Globus pallidus (tissue), 1 donor: Measurements from ENCODE around the gene KIF1A.

Experiments used
- DNase-seq: peaks from one replicate; pipeline ENCODE4 v3.0.0-alpha.2; 2015; ENCODE audit warnings: low spot score

Gene KIF1A, protein sequence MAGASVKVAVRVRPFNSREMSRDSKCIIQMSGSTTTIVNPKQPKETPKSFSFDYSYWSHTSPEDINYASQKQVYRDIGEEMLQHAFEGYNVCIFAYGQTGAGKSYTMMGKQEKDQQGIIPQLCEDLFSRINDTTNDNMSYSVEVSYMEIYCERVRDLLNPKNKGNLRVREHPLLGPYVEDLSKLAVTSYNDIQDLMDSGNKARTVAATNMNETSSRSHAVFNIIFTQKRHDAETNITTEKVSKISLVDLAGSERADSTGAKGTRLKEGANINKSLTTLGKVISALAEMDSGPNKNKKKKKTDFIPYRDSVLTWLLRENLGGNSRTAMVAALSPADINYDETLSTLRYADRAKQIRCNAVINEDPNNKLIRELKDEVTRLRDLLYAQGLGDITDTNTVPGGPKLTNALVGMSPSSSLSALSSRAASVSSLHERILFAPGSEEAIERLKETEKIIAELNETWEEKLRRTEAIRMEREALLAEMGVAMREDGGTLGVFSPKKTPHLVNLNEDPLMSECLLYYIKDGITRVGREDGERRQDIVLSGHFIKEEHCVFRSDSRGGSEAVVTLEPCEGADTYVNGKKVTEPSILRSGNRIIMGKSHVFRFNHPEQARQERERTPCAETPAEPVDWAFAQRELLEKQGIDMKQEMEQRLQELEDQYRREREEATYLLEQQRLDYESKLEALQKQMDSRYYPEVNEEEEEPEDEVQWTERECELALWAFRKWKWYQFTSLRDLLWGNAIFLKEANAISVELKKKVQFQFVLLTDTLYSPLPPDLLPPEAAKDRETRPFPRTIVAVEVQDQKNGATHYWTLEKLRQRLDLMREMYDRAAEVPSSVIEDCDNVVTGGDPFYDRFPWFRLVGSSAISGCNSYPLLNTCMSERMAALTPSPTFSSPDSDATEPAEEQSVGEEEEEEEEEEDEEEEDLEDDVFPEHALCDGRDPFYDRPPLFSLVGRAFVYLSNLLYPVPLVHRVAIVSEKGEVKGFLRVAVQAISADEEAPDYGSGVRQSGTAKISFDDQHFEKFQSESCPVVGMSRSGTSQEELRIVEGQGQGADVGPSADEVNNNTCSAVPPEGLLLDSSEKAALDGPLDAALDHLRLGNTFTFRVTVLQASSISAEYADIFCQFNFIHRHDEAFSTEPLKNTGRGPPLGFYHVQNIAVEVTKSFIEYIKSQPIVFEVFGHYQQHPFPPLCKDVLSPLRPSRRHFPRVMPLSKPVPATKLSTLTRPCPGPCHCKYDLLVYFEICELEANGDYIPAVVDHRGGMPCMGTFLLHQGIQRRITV (N-terminal part only)

GRCh38 chr2:240819858-240820606, at the start of gene KIF1A:
TSS of gene KIF1A (minus strand) at chr2:240820219. CDS start at chr2:240797752, 22,467 bp downstream.
- peak; percentile 94 for DNase-seq

DNA sequence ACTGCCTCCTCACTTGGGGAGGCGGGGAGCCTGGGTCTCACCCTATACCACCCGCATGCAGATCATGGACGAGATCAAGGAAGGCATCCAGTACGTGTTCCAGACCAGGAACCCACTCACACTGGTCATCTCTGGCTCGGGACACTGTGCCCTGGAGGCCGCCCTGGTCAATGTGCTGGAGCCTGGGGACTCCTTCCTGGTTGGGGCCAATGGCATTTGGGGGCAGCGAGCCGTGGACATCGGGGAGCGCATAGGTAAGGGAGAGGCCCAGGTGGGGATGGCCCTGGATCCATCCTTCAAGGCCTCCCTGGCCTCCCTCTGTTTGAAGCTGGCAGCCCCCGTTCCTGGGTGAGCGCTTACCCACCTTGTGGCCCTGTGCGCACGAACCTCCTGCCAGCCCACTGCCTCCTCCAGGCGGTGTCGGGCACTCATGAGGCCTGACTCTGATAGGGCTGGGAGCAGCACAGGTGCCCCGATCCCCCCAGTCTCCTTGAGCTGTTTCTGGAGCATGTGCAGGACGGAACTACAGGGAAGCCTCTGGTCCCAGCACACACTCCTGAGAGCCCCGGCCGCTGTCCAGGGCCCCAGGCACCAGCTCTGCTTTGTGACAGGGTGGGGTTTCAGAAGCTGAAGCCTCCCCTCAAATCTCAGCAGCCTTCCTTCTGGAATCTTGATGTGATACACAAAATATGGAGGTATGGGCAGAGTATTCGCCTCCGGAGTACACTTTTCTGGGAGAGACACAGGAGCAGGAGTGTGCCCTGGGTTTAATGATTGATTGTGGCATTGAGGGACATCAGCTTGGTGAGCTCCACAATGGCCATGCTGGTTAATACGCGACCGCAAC, 49.3 kb upstream of the KIF1A start:
- no peak for DNase-seq

DNA sequence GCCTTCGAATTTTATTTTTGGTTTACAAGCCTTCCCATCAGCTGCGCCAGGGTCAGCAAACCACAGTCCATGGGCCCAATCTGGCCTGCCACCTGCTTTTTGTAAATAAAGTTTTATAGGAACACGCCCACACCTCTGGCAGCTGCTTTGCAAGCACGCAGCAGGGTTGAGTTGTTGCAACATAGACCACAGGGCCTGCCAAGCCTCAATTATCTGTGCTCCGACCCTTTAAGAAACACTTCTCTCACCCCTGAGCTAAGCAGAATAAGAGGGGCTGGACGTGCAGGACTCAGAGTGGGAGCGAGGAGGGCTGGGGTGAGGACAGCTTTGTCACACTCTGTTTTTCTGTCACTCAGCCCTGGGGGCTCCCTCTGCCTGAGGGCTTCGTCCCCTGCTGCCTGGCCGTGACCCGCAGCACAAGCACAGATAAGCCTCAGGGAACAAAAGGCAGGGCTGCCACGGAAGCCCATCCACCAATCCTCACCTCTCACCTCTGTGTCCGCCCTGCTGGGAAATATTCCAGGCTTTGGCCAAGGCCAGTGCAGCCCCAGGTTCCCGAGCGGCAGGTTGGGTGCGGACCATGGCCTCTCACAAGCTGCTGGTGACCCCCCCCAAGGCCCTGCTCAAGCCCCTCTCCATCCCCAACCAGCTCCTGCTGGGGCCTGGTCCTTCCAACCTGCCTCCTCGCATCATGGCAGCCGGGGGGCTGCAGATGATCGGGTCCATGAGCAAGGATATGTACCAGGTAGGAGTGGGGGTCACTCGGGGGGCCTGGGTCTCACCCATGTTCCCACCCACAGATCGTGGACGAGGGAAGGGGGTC, 48.5 kb upstream of the KIF1A start, which contains the start of gene AGXT:
Gene AGXT, plus strand, starts transcription at position 539 of the 823 bp plus-strand sequence. Its CDS starts 42 bp downstream, at position 581.
- no peak for DNase-seq

DNA sequence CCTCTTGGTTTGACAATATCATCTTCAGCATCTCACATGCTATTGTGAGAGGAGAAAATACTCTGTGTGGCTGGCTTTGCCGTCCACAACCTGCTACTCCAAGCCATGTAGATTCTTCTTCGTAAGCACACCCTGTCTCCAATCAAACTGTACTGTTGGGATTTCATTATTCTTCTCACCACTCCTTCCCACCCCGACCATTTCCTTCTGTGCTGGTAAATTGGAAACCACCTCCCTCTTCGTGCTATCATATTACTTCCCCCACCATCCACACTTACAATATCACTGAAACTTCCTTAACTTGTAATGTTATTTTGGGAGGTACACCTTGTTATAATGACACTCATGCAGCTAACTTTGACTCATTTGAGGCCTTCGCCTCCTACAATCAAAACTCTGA, 45.4 kb upstream of the KIF1A start:
- DNase-seq: no peak

DNA sequence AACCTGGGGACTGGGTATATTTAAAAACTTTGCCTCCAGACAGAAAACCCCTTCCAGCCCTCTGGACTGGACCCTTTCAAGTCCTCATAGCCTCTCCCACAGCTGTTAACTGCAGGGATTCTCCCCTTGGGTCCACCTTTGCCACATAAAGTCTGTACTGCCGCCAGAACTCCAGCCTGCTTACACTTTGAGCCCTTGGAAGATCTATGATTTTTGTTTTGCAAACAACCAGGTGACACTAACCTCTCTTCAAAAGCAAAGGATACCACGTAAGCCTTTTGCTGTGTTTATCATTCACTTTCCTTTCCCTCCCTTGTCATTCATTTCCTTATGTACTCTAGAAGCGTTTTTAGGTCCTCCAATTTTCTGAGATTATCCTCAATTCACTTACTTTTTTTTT, 44.5 kb upstream of the KIF1A start:
- no peak for DNase-seq

- no peak for DNase-seq
Observed at GRCh38 chr2:240861547-240861946, 41.5 kb upstream of the KIF1A start.

GRCh38 chr2:240858871-240859270, 38.9 kb upstream of the KIF1A start:
- DNase-seq: no peak

DNA sequence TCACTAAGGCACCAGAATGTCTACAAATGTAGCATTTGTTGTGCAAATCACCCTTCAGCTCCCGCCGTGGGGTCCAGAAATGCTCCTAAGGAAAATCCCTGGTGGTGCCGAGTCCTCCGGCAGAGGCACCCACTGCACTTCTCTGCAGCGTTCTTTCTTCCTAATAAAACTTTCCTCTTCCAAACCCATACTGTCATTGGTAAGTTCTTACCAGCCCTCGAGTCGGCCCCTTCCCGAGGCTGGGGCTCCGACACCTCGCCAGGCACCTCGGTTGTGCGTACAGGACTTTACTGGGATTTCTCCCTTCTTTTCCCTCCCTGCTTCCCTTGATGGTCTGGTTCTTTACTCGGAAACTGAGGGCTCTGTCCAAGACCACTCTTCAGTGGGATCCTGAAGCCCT, 38.3 kb upstream of the KIF1A start:
- DNase-seq: no peak

DNA sequence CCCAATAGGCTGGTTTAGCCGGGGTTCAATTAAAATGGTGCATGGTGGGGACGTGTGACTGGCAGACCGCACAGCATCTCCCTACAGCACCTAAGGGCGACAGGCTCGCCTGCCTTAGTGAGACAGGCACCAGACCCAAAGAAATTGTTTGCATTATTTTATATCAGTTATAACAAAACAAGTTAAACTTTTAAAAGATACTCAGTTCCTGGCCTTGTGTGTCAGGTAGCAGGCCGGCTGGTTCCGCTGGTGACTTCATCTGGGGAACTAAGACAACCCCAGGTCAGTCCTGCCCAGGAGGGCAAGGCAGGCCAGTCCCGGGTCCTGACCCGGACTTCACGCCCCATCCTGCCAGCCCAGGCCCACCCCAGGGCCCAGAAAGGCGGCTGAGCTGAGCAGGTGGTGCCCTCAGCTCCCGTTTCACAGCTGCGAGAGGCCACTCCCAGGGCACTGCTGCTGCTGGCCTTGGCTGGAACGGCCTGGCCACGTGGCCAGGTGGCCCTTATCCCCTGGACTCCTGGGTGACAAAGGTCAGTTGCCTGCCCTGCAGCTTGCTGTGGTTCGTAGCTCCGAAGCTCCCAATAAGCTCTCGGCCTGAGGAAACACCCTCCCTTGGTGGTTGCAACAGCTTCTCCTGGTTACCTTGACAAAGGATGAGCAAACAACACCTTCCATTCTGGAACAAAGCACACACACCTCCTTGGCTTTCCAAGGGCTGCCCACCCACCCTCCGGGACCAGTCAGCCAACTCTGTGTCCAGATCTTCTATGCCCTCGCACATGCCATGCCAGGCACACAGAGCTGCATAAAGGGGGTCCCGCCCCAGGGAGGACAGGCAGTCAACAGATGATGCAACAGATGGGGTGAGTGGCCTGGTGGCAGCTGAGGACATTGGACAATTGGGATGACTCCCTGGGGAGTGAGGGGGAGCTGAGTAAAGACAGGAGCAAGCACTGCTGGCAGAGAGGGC, 37.3 kb upstream of the KIF1A start:
- no peak for DNase-seq

- no peak for DNase-seq
Observed at GRCh38 chr2:240856151-240856980, 36.3 kb upstream of the KIF1A start.

GRCh38 chr2:240855670-240856069, 35.7 kb upstream of the KIF1A start:
- DNase-seq: no peak

DNA sequence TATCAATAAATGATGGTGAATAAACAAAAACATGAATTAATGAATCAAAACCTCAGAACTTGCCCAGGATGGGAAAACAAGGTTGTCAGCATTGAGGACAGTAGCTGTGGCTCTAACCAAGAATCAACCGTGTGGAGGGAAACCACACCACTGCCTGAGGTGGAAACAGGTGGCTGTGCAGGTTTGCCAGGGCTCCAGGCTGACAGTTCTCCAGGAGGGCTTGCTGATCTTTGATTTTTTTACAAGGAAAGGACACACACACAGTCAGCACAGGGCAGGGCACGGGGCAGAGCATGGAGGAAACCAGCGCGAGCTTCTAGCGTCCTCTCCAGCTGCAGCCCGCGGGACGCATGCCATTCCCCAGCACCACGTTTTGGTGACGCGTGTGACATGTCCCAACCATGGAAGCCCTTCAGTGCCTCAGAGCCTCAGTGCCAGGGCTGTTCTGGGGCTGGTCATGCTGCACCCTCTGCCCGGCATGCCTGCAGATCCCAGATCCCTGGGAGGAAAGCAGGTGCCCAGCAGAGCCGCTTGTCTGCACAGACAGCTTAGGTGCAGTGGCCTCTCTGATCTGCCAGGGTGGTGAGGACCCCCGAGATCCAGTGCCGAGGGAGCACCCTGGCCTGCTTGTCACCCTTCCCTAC, 32.8 kb upstream of the KIF1A start:
- DNase-seq: no peak

DNA sequence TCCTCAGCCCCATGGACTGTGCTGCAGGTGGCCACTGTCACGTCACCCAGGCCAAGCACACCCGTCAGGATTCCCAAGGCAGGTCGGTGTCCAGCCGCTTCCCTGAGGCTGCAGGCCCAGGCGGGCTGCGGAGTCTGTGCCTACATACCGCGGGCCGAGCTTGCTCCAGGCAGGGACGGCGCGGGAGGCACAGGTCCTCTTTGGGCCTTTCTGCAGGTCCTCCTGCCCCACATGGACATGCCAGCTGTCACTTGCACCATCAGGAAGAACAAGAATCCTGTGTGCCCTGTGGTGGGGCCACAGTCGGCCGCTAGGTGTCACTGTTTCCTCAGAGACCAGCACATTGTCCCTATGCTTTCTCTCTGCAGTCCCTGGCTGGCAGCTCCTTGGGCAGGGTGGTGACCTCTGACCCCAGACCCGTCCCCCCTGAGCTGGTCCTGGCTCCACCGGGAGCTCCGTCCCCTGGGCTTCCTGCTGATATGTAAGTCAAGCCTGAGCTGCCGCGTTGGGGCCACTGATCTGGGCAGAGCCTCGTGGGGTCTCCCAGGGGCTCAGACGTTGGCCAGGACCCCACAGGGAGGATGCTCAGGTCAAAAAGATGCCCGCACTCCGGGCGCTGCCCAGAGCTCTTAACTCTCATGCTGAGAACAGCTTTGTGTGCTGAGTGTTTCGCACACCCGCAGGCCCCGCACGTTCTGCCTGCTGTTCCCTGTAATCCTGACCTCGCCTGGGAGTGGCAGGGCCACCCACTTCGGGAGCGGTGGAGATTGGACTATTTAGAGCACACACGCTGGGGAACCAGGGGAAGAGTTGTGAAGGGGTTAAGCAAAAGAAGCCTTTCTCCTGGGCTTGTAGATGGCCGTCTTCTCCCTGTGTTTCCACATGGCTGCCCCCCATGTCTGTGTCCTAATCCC, 31.3 kb upstream of the KIF1A start:
- DNase-seq: peak; percentile 74

GRCh38 chr2:240850756-240851077, 30.7 kb upstream of the KIF1A start:
- DNase-seq: no peak

DNA sequence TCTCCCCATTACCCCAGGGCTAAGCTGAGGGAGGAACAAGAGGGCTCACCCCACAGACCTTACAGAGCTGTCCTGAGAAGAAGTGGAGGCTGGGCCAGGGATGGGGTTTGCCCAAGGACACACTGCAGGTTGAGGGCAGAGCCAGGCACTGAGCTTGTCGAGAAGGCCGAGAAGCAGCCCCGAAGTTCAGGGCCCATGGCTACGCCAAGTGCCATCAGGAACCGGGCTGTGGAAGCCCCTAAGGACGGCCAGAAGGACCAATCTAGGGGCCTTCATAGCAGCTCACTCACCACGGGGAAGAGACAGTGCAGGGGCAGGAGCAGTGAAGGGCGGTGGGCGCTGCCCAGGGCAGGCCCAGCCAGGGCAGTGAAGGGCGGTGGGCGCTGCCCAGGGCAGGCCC, 30.0 kb upstream of the KIF1A start:
- DNase-seq: no peak
